SK-N-DZ (cell line): Measurements from ENCODE around the gene CFAP161. TPM values are rescaled to one million over a fixed set of nuclear protein-coding genes. Genes with fewer than 3 reads are reported as not detected.
A peak's percentile ranks its signal among the peaks of the same experiment; 100 is the strongest.

Source experiments
- DNase-seq: peaks from one replicate; pipeline ENCODE4 v3.0.0-alpha.2; 2015; ENCODE audit warnings: low spot score
- polyA plus RNA-seq, 2 experiments: library from polyadenylated mRNA; depleted of rRNA; stranded (reverse); fragments of >200 nt; gene quantifications; 2 replicates each; pipeline ENCODE4 v1.2.3, GENCODE V29; 2014

Gene CFAP161, protein sequence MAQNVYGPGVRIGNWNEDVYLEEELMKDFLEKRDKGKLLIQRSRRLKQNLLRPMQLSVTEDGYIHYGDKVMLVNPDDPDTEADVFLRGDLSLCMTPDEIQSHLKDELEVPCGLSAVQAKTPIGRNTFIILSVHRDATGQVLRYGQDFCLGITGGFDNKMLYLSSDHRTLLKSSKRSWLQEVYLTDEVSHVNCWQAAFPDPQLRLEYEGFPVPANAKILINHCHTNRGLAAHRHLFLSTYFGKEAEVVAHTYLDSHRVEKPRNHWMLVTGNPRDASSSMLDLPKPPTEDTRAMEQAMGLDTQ
- polyA plus RNA-seq (2014; cell fraction: cytosol; rRNA removed): not detected in 2 replicates
- not detected in 2 replicates for polyA plus RNA-seq (2014; cell fraction: nucleus; rRNA removed)

DNA sequence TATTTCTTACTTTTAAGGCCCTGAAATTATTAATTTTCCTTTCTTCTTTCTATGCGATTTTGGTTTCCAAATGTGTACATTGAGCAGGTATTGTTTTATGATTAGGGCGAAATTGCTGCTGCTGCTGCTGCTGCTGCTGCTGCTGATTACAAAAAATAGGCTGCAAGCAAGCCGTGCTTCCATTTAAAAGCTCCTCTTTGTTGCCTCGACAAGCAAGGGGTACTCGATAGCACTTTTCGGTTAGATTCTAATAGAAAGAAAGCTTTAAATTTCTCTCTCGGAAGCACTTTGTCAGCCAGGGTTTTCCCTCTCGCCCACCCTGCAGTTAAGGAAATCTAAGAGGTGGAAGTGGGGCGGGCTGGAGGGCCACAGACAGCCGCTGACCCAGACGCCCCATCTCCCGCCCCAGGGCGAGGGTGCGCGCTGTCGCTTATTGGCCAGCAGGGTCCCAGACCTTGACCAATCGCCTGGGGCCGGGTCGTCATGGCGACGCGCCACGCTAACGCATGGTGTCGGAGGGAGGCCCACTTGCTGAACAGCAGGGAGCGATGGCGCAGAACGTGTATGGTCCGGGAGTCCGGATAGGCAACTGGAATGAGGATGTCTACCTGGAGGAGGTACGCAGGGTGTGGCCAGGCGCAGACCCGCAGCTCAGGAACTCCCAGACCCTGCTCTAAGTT lies at the start of gene CFAP161:
Gene CFAP161 (plus strand): TSS at position 489 of the 680 bp plus-strand sequence. CDS start 60 bp downstream, at position 549.
- peak; percentile 87 for DNase-seq

DNA sequence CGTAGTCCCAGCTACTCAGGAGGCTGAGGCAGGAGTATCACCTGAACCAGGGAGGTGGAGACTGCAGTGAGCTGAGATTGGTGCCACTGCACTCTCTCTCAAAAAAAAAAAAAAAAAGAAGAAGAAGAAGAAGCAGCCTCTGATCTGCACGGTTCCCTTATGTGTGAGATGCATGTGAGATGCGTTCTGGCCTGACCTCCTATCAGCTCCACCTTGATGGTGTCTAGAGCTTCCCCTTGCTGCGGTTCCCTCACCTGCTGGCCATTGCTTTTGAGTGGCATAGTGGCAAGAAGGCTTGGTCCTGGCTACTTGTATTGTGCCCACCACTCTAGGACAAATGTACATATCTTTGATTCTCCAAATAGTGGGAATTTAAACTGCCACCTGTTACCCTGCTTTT lies 49.4 kb upstream of the CFAP161 start:
- no peak for DNase-seq

DNA sequence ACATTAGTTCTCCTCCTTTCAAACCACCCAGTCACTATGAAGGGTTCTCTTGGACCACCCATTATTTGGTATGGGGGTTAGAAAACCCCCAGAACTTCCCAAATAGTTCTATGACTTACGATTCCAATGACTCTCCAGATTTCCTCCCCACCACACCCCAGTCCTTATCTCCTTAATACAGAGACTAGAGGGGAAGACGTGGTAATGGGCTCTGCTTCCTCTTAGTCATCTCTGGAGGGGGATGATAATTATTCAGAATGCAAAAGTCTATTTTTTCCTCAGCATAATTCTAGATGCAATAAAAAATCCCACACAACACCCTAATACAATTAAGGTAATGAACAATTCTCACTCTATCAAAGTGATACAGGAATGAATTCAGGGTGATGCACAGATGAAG lies 48.9 kb upstream of the CFAP161 start:
- no peak for DNase-seq

DNA sequence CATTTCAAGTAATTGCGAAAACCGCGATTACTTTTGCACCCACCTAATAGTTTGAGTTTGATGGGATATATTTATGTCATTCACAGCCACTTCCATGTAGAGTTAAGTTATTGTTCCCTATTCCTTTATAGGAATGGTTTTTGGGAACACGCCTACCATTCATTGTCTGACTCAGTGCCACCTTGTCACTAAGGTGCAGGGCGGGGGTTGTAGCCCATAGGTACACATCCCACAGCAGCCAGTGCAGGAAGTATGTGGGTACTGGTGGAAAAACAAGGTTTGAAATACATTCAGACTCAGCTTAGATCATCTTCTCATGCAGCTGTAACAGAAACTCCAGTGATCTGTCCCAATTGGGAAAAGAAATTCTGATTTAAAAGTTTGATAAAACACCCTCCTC lies 48.2 kb upstream of the CFAP161 start:
- no peak for DNase-seq

DNA sequence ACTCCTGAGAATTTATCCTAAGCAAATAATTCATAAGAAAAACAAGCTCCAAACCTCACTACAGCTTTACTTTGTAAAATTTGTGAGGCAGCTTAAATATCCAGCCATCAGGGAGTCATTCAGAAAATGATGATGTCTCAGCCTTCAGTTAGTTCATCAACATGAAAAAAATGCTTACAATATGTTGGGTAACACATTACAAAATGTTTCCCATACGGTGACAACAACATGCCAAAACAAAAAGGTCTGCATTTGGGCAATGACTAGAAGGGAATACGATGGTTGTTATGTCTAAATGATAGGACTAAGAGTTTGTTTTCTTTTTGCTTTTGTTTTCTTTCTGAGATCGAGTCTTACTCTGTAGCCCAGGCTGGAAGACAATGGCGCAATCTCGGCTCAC lies 47.0 kb upstream of the CFAP161 start:
- no peak for DNase-seq

DNA sequence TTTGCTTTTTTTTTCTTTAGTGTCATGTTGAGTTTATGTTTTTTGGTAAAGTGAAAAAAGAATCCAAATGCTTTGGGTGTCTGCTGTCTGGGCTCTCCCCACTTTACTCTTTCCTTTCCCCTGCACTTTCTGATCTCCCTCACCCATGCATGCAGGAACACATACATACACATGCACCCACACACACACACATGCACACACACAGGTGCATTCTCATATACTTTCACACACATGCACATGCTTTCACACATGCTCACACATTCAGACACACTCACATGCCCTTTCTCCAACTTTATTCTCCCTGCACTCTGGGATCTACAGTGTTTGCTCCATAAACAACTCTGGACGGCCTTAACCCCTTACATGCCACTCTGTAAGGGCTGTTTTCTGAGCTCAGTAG lies 46.4 kb upstream of the CFAP161 start:
- DNase-seq: no peak

DNA sequence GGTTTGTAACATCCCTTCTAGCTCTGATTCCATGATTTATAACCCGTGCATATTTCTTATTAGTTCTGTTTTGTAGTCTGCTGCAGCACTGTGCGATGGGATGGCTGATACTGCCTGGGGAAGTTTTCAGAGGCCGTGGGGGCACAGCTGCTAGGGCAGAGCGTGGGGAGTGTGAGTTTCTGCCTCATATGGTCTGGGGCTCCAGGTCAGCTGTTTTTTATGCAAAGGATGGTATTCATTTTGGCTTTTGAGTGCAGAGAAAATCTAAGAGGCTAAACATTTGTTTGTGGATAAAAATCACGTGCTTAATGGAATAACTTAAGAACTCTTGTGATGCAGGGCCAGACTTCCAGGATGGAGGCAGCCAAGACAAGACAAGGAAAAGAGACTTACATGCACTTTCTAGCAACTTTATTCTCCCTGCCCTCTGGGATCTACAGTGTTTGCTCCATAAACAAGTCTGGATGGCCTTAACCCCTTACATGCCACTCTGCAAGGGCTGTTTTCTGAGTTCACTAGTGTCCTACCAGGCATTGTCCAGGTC lies 45.5 kb upstream of the CFAP161 start:
- DNase-seq: no peak

DNA sequence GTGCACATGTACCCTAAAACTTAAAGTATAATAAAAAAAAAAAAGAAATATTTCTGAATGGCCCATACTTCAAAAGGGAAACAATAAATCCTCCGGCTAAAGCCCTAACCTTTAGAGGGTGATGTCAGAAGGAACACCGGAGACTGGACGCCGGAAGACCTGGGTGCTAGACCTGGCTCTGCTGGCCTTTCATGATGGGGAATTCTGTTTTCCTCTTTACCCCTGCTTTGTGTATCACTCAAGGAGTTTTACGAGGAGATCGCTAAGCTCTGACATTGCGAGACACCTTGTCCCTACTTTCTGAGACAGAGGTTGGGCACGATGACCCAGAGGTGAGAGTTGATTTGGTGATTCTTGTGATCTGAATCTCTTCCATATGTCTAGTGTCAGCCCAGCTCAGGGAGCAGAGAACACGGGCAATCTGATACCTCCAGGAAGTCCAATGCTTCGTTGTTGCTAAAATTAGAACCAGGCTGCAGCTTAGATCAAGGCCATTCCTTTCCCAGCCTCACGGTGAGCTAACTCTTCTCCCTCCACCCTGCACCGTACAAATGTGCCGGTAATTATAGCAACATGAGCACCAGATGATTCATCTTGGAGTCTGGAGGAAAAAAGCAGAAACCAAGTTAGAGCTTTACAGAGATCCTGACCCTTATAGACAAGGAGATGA lies 42.0 kb upstream of the CFAP161 start:
- DNase-seq: no peak

DNA sequence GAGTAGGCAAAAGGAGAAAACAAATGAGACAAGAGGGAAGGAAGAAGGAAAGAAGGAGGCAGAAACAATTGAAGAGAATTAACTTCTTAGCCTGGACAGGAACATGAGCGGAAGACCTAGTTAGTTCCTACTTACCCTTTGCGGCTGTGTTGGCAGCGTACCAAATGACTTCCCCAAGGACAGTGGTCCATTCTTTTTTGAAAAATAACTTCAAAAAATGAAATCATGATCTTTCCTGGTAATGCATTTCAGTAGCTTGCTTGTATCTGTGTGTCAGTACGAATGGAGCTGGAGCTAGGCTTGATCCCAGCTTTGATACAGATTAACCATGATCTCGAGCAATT lies 41.5 kb upstream of the CFAP161 start:
- DNase-seq: no peak

DNA sequence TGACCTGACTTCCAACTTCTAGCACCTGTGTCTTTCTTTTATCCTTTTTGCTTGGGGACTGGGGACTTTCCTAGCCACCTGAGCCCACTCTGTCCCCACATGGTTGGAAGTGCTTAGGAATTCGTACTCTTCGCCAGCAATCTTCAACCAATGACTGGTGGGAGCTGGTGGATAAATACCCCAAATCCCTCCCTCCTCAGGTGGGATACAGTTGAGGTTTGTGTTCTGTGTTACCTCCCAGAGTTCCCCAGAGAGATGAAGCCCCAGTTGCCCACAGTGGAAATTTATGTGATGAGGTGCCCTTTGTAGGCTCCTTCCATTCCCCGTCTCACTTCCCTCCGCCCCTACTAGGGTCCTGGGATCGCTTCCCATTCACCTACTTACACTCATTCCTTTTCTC lies 40.1 kb upstream of the CFAP161 start:
- DNase-seq: no peak

DNA sequence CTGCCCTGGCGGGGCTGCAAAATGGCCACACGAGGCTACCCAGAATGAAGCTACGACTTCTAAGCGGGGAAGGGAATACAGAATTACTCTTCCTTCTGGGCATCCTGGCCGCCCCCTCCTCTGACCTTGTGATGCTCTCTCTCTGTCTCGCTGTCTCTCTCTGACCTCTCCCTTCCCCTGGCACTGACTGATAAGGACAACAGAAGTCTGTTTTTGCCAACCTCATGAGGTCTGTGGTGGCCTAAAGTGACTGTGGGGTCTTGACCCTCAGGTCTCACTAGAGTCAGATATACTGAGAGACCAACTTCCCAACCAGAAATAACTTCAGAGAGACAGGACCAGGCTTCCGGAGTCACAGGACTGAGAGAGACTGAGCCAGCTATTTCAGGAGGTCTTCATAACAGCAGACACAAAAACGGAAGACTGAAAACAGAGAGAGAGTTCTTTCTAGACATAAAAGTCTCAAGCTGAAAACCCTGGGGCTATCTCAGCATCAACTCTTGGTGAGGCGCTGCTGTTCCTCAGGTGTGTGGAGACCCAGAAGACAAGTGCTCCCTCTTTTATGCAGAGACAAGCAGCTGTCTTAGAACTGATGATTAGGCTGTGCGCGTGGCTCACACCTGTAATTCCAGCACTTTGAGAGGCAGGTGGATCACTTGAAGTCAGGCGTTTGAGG lies 38.2 kb upstream of the CFAP161 start:
- DNase-seq: no peak

DNA sequence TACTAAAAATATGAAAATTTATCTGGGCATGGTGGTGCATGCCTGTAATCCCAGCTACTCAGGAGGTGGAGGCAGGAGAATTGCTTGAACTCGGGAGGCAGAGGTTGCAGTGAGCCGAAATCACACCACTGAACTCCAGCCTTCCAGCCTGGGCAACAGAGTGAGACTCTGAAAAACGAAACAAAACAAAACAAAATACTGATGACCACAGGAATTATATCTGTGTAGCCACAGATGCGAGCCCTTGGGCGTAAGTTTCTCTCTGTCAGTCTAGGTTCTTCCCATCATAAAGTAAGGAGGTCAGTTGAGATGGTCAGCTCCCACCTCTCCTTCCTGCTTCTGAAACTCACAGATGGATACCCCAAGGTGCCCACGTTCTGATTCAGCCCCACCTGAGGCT lies 37.7 kb upstream of the CFAP161 start:
- no peak for DNase-seq

DNA sequence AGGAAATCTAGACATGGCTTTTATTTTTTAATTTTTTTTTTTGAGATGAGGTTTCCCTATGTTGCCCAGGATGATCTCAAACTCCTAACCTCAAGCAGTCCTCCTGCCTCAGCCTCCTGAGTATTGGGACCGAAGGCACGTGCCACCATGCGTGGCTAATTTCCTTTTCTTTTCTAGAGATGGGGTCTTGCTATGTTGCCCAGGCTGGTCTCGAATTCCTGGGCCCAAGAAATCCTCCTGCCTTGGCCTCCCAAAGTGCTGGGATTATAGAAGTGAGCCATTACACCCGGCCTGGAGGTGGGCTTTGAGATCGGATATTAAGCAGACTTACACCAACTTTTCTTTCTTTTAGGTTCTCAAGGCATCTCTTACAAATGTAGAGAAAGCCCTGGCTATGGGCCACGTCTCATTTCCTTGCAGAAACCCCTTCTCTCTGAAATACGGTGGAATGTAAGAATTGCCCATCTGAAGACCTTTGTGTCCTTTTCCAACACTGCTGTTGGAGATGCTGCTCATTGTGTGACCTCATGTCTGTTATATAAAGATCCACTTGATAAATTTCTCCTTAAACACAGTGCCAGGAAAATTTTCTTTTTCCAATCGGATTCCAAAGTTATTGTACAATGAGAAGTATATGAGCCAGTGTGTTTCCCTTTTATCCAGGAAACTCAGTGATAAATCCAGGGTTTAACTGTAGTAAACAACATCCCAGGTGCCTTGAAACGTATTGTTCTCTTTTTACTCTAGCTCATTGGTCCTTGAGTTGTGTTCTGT lies 36.8 kb upstream of the CFAP161 start:
- no peak for DNase-seq

DNA sequence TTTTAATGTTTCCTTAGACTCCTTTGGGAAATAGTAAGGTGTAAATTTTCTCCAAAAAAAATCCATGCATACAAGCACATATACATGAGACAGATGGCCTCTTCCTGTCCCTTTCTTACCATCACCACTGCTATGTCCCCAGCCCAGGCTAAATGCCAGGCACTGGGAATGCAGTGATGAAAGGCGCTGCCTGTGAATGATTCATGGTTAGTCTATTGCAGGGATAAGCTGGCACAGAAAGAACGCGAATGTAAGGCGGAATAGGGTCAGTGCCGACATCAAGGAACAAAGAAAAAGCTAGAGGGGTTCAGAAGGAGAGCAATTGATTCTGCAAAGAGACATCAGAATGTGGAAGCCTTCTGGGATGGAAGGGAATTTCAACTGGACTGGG lies 36.2 kb upstream of the CFAP161 start:
- DNase-seq: no peak

DNA sequence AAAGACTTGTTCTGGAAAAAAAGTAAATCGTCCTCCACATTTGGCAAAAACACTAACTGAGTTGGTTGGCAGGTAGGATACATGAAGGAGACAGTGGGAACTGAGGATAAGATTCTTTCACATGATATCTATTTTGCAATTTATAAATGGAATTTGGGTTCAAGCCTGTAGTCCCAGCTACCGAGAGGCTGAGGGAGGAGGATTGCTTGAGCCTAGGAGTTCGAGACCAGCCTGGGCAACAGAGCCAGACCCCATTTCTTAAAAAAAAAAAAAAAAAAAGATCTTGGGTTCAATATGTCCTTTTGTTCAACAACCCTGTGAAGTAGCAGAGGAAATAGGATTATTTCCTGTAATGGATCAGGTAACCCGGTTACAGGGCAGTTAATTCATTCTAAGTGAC lies 35.7 kb upstream of the CFAP161 start:
- DNase-seq: no peak

DNA sequence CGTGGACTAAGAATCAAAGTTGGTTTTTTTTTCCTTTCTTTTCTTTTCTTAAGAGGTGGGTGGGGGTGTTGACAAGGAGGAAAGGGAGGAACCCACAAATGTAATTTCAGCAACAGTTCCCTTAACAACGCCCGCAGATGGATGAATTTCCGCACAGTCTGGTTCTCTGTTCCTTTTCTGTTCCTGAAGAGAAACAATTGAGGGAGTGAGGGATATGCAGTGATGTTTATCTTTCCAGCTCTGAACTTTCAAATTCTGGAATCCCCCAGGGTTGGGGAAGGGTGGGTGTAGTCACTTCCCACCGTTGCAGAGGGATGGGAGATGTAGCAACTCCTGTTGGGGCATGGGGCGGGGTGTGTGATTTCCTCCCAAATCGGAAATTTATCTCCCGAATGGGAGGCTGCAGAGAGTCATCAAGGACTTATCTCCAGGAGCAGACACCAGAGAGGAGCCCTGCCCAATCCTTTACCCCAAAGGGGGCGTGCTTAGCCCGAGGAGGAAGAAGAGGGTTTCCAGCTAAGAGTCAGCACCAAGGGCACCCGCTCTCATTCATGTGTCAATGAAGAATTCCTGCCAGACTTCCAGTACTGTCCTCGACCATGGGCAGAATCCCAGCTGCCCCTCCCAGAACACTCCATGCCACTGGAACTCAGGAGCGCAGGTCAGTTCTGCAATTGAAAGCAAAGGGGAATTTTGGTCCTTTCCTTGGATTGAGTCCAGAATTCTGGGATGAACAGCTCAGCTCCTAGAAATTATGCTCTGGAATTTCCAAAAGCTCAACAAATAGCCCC lies 35.0 kb upstream of the CFAP161 start:
- no peak for DNase-seq

DNA sequence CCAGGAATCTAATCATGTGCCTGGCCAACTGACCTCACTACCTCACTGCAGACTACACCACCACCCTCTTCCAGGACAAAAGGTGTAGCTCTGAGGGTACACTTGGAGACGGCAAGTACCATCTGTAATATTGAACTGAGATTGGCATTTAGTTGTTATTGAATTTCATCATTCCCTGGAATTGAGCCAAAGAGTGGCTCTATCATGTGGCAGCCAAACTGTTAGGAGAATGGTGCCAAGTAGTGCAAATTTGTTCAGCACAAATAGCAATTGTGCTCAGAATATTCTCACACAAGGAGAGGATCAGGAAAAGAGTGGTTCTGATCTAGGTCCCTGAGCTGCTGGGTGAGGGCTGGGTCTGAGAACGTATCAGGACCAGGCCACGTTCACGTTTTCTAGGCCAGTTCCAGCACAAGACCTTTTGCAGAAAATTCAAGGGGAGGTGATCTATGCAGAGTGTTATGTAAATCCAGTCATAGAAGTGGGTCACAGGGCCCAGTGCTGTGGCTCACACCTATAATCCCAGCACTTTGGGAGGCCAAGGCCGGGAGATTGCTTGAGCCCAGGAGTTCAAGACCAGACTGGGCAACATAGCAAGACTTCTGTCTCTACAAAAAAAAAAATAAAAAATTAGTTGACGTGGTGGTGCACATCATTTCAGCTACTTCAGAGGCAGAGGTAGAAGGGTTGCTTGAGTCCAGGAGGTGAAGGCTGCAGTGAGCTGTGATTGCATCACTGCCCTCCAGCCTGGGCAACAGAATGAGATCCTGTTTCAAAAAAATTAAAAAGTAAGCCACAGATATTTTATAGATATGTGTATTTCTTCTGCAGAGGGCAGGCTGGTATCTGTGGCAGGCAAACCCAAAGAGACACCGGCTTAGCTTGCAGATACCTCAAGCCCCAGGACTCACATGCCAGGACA lies 31.9 kb upstream of the CFAP161 start:
- DNase-seq: no peak

DNA sequence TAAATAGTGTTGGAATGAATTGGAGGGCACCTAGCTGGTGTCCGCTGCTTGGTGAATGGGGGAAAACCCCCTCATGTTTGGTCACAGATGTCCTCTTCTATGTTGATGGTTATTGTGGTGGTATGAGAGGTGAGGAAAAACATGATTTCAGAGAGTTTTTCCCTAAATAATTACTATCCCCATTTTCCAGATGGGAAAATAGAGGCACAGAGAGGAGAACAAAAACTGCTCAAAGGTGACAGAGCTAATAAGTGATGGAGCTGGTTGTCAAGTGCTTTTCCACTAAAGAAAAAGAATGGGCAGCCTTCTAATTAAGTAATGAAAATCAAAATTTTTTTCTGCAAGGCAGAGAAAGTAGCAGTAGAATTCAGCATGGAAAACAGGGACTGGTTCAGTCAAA lies 30.2 kb upstream of the CFAP161 start:
- no peak for DNase-seq

DNA sequence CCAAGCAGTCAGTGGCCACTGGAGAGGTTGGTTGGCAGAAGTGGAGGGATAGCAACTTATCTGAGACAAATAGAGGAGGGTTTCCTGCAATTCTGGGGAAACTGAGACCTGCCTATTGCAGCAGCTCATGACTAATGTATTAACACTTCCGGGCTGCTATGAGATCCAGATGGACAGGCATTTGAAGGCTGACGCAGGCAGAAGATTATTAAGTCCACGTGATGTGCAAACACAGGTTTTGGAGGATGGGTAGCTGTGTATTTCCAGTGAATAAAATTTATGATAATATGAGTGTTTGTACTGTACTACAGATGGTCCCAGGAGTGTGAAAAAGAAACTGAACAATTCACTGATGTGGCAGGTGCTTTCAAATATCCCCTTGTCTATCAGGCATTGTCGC lies 28.5 kb upstream of the CFAP161 start:
- DNase-seq: no peak
